H1 (cell line): ENCODE measurements around the gene FAM83G. TPM values are rescaled to one million over a fixed set of nuclear protein-coding genes. Genes with fewer than 3 reads are reported as not detected.

ENCODE experiments used
- CTCF ChIA-PET: fragments of 300-600 bp; sonication (Branson Sonifier 250); formaldehyde crosslinking; loops from one replicate; lab custom pipeline; 2021; ENCODE audit not compliant: partially characterized antibody; lab: Charles Lee
- POLR2A ChIA-PET: fragments of 300-600 bp; sonication (Branson Sonifier 250); formaldehyde crosslinking; loops from one replicate; lab custom pipeline; 2021; ENCODE audit warnings: inconsistent platforms; ENCODE audit not compliant: partially characterized antibody; lab: Charles Lee
- DNase-seq, 2 experiments: peaks; one replicate each; pipeline versions ENCODE4 v3.0.0 to v3.0.0-alpha.2; 2010 to 2022; ENCODE audit warnings: low spot score in 2 of 2, low read depth in 1 of 2, mixed read lengths in 1 of 2
- FAIRE-seq: peaks from 2 replicates; lab custom pipeline; 2011; peaks lifted over from hg19 to GRCh38; lab: Jason Lieb, UNC
- H2AFZ ChIP-seq: 2 replicates; pipeline ENCODE4 v1.8.1; 2012; ENCODE audit warnings: low read length, inconsistent platforms
- H2AK5ac ChIP-seq: 2 replicates; pipeline ENCODE4 v1.6.1; 2013; ENCODE audit warnings: low read depth, low read length
- H2BK120ac ChIP-seq: replicated peaks from 2 replicates; pipeline ENCODE3; 2013; ENCODE audit warnings: low read depth, low read length, inconsistent platforms
- H2BK12ac ChIP-seq: 2 replicates; pipeline ENCODE4 v1.6.1; 2013; ENCODE audit warnings: low read depth, low read length
- H2BK15ac ChIP-seq: 2 replicates; pipeline ENCODE4 v1.6.1; 2013; ENCODE audit warnings: low read length
- H2BK20ac ChIP-seq: 2 replicates; pipeline ENCODE4 v1.6.1; 2013; ENCODE audit warnings: low read length
- H2BK5ac ChIP-seq: 2 replicates; pipeline ENCODE4 v1.6.1; 2013; ENCODE audit warnings: low read depth, low read length
- H3K14ac ChIP-seq: 2 replicates; pipeline ENCODE4 v1.6.1; 2013; ENCODE audit warnings: inconsistent platforms; ENCODE audit not compliant: insufficient read length
- H3K18ac ChIP-seq: 2 replicates; pipeline ENCODE4 v1.6.1; 2013; ENCODE audit warnings: low read length; ENCODE audit errors: extremely low read depth
- H3K23ac ChIP-seq: 2 replicates; pipeline ENCODE4 v1.6.1; 2013; ENCODE audit warnings: inconsistent platforms; ENCODE audit not compliant: insufficient read length
- H3K23me2 ChIP-seq: 2 replicates; pipeline ENCODE4 v1.6.1; 2013; ENCODE audit warnings: low read depth, low read length
- H3K27ac ChIP-seq: 2 replicates; pipeline ENCODE4 v1.6.1; 2011; ENCODE audit warnings: low read depth, low read length, inconsistent platforms
- H3K27me3 ChIP-seq, 4 experiments: replicated peaks in 1 of 4; 1 replicate in 1 of 4; 2 replicates in 3 of 4; pipeline versions ENCODE4 v1.6.1 to v1.8.1; 2011 to 2013; ENCODE audit warnings: low read length in 3 of 4, mild to moderate bottlenecking in 3 of 4, inconsistent platforms in 2 of 4, mixed read lengths in 2 of 4, moderate library complexity in 1 of 4; ENCODE audit not compliant: control insufficient read depth in 3 of 4, insufficient read depth in 3 of 4; ENCODE audit errors: extremely low read depth in 1 of 4
- H3K36me3 ChIP-seq, 4 experiments: 2 replicates each; pipeline versions ENCODE4 v1.6.1 to v1.8.1; 2011 to 2013; ENCODE audit warnings: mild to moderate bottlenecking in 4 of 4, low read length in 3 of 4, moderate library complexity in 2 of 4, control low read depth in 1 of 4, inconsistent platforms in 1 of 4; ENCODE audit not compliant: insufficient read depth in 4 of 4, control insufficient read depth in 2 of 4
- H3K4ac ChIP-seq: replicated peaks from 2 replicates; pipeline ENCODE3; 2013; ENCODE audit warnings: low read length, low read depth, mixed read lengths, inconsistent platforms; ENCODE audit not compliant: insufficient read length
- H3K4me1 ChIP-seq, 4 experiments: replicated peaks in 1 of 4; 1 replicate in 1 of 4; 2 replicates in 3 of 4; pipeline versions ENCODE4 v1.6.1 to v1.8.1; 2011 to 2013; ENCODE audit warnings: low read length in 3 of 4, inconsistent platforms in 2 of 4, mixed read lengths in 1 of 4; ENCODE audit not compliant: insufficient read depth in 4 of 4, control insufficient read depth in 3 of 4
- H3K4me2 ChIP-seq, 2 experiments: 2 replicates each; pipeline versions ENCODE4 v1.6.1 to v1.8.1; 2011 to 2013; ENCODE audit warnings: low read depth in 2 of 2, low read length in 2 of 2, control low read depth in 1 of 2, inconsistent platforms in 1 of 2, mild to moderate bottlenecking in 1 of 2; ENCODE audit not compliant: insufficient read depth in 1 of 2
- H3K4me3 ChIP-seq, 4 experiments: fragments of 200-600, 300-600 bp in 1 of 4; sonication (generic), shearing (Covaris generic), sonication (Bioruptor Twin) in 1 of 4; 2 replicates each; pipeline versions ENCODE4 v1.5.1 to v1.8.1; 2011 to 2016; ENCODE audit warnings: low read length in 4 of 4, low read depth in 3 of 4, control low read depth in 2 of 4, inconsistent platforms in 2 of 4, mild to moderate bottlenecking in 2 of 4, mixed read lengths in 1 of 4, moderate library complexity in 1 of 4; ENCODE audit not compliant: insufficient read depth in 2 of 4; ENCODE audit errors: extremely low read depth in 1 of 4
- H3K56ac ChIP-seq: replicated peaks from 2 replicates; pipeline ENCODE3; 2013; ENCODE audit warnings: low read depth, mild to moderate bottlenecking, mixed read lengths, low read length, inconsistent platforms; ENCODE audit not compliant: insufficient read length
- H3K79me1 ChIP-seq: 2 replicates; pipeline ENCODE4 v1.6.1; 2013; ENCODE audit warnings: low read depth, low read length, control low read depth
- H3K79me2 ChIP-seq, 2 experiments: 2 replicates each; pipeline versions ENCODE4 v1.6.1 to v1.8.1; 2012 to 2013; ENCODE audit warnings: low read length in 2 of 2, mild to moderate bottlenecking in 2 of 2, inconsistent platforms in 1 of 2; ENCODE audit not compliant: insufficient read depth in 2 of 2, control insufficient read depth in 1 of 2
- H3K9ac ChIP-seq, 4 experiments: replicated peaks in 1 of 4; 1 replicate in 1 of 4; 2 replicates in 3 of 4; pipeline versions ENCODE4 v1.6.1 to v1.8.1; 2011 to 2013; ENCODE audit warnings: low read depth in 3 of 4, low read length in 3 of 4, control low read depth in 2 of 4, mild to moderate bottlenecking in 2 of 4, moderate library complexity in 2 of 4, inconsistent platforms in 1 of 4; ENCODE audit errors: extremely low read depth in 1 of 4
- H3K9me3 ChIP-seq, 2 experiments: 2 replicates each; pipeline versions ENCODE4 v1.6.1 to v1.8.1; 2012 to 2013; ENCODE audit warnings: mild to moderate bottlenecking in 2 of 2, moderate library complexity in 2 of 2, control low read depth in 1 of 2, inconsistent platforms in 1 of 2, low read depth in 1 of 2, low read length in 1 of 2, mixed read lengths in 1 of 2; ENCODE audit not compliant: insufficient read depth in 2 of 2
- H4K20me1 ChIP-seq, 2 experiments: replicated peaks in 1 of 2; 2 replicates each; pipeline versions ENCODE3 to v1.8.1; 2011 to 2013; ENCODE audit warnings: inconsistent platforms in 2 of 2, low read length in 2 of 2, mild to moderate bottlenecking in 1 of 2; ENCODE audit not compliant: insufficient read depth in 2 of 2, control insufficient read depth in 1 of 2
- H4K5ac ChIP-seq: 2 replicates; pipeline ENCODE4 v1.6.1; 2013; ENCODE audit warnings: low read length, low read depth, mixed read lengths, inconsistent platforms; ENCODE audit not compliant: insufficient read length
- H4K8ac ChIP-seq: 2 replicates; pipeline ENCODE4 v1.8.0; 2013; ENCODE audit warnings: mild to moderate bottlenecking, moderate library complexity, low read length, inconsistent platforms; ENCODE audit not compliant: insufficient read depth; ENCODE audit errors: extremely low read depth
- H4K91ac ChIP-seq: replicated peaks from 2 replicates; pipeline ENCODE3; 2013; ENCODE audit warnings: low read length, mixed read lengths, inconsistent platforms; ENCODE audit not compliant: insufficient read length
- CBX5 ChIP-seq: fragments of 300-800, 300-1000 bp; sonication (generic); IDR thresholded peaks from 2 replicates; pipeline ENCODE4 v1.7.1; 2016; ENCODE audit warnings: antibody characterized with exemption, low read length, low read depth
- CHD1 ChIP-seq: IDR thresholded peaks from 2 replicates; pipeline ENCODE4 v1.6.1; 2012; ENCODE audit warnings: low read depth, low read length, improper control_type of control experiment
- HDAC2 ChIP-seq, 2 experiments: fragments of 300-600 bp in 1 of 2; sonication (generic) in 1 of 2; IDR thresholded peaks; 2 replicates each; pipeline ENCODE4 v1.6.1; 2011 to 2012; ENCODE audit warnings: low read depth in 2 of 2, low read length in 2 of 2, mild to moderate bottlenecking in 2 of 2, moderate library complexity in 2 of 2, borderline replicate concordance in 1 of 2, inconsistent platforms in 1 of 2
- RBBP5 ChIP-seq: IDR thresholded peaks from 2 replicates; pipeline ENCODE4 v1.7.1; 2012; ENCODE audit warnings: low read depth, mild to moderate bottlenecking, inconsistent platforms, low read length, moderate library complexity, borderline replicate concordance
- SAP30 ChIP-seq: fragments of 300-600 bp; sonication (generic); IDR thresholded peaks from 2 replicates; pipeline ENCODE4 v1.7.1; 2012; ENCODE audit warnings: low read length, moderate library complexity, mild to moderate bottlenecking, inconsistent platforms; ENCODE audit not compliant: insufficient read depth, insufficient replicate concordance
- SUZ12 ChIP-seq: fragments of 200-600 bp; sonication (generic); IDR thresholded peaks from 2 replicates; pipeline ENCODE4 v1.6.1; 2012; ENCODE audit warnings: mild to moderate bottlenecking, inconsistent platforms, low read length, moderate library complexity, mixed read lengths
- WGBS, 2 experiments: shearing (Covaris generic) in 1 of 2; methylation state at CpG; one replicate each; pipeline versions ENCODE4 v1.1.6 to v1.1.7; 2013 to 2015; ENCODE audit warnings: low lambda C conversion rate in 2 of 2, mixed read lengths in 2 of 2, inconsistent platforms in 1 of 2, low coverage in 1 of 2, missing lambda C conversion rate in 1 of 2; ENCODE audit not compliant: insufficient replicate concordance in 2 of 2, insufficient coverage in 1 of 2, insufficient read length in 1 of 2; ENCODE audit errors: extremely low coverage in 1 of 2, missing lambda C conversion rate in 1 of 2; 5-methylcytosine and 5-hydroxymethylcytosine counted together
- polyA plus RNA-seq, 7 experiments: library from polyadenylated mRNA; depleted of rRNA in 3 of 7; stranded (reverse) in 5 of 7; unstranded in 2 of 7; fragments of >200 nt in 5 of 7; fragments of 200-250 nt in 2 of 7; gene quantifications; 1 replicate in 5 of 7; 2 replicates in 1 of 7; 4 replicates in 1 of 7; pipeline versions ENCODE4 v1.2.1 to v1.2.3, GENCODE V29; 2011 to 2013; ENCODE audit warnings: missing spikeins in 2 of 7, mixed read lengths in 2 of 7
- total RNA-seq: library from RNA; stranded (reverse); fragmentation: NEBNext Ultra II Directional; extraction: Animal tissue kit (Norgen Biotek cat#: 25700); gene quantifications from 2 replicates; pipeline ENCODE4 v1.2.1, GENCODE V29; 2021

FAM83G gene
- total and polyA plus RNA-seq, 2 of the 8 experiments (the other 6 are each of a cell fraction or from before 2014, with no cell fraction given) = 15.4 to 29.0 TPM

- DNase-seq = no peak
- Histone ChIP-seq H3K56ac (no peak overlapping the region), H3K18ac (no peak overlapping the region), H2BK120ac (no peak overlapping the region), H3K14ac (no peak overlapping the region), H3K4ac (no peak overlapping the region), H4K20me1 (no peaks in the 10 kb centered on the region), H2AFZ (no peak overlapping the region), H2BK20ac (no peak overlapping the region), H3K4me2 (no peak overlapping the region), H2BK5ac (no peak overlapping the region), H3K23me2 (no peaks in the 10 kb centered on the region), H2BK15ac (no peak overlapping the region), H3K23ac (no peak overlapping the region), H3K27ac (no peak overlapping the region), H3K9ac (no peak overlapping the region; a peak in 1 of 7 replicates), H3K27me3 (no peaks in the 10 kb centered on the region), H3K36me3 (peaks cover 5 to 14% (median 7%) of the 10 kb centered on the region in 4 experiments; a peak in 6 of 8 replicates), H4K91ac (no peak overlapping the region), H3K4me3 (no peak overlapping the region), H3K9me3 (no peaks in the 10 kb centered on the region), H2BK12ac (no peak overlapping the region), H3K4me1 (no peaks in the 10 kb centered on the region), H4K5ac (no peak overlapping the region), H4K8ac (no peak overlapping the region), H3K79me2 (peaks cover 0 to 7% of the 10 kb centered on the region in 2 experiments; a peak in 1 of 4 replicates), H2AK5ac (no peak overlapping the region), H3K79me1 (peaks cover 3% of the 10 kb centered on the region; the same call in 1 of the 2 replicates)
- TF ChIP-seq CBX5 = no peak
- TF ChIP-seq CHD1 = no peak
- TF ChIP-seq HDAC2 (IDR thresholded peaks at IDR 0.05; ENCODE audit: borderline replicate concordance in 1 of 2, low read depth in 2 of 2, low read length in 2 of 2) = no peak
- TF ChIP-seq SUZ12 = no peak
- no peak for TF ChIP-seq SAP30
- no peak for TF ChIP-seq RBBP5
- no peak for FAIRE-seq
- 85% methylated on average over 6 of the region's 6 CpGs; no CpG with 5 or more reads in 1 of the 2 experiments for WGBS, 2 experiments
- ChIA-PET CTCF (interaction anchor here (0.6 kb wide), 1 partner anchor 28 kb away, joined by 4 read pairs; no protein-coding TSS in a partner anchor), POLR2A (interaction anchor here (0.6 kb wide), 1 partner anchor 18 kb away, joined by 3 read pairs; no protein-coding TSS in a partner anchor)
Observed at GRCh38 chr17:18920911-18921441, 83.6 kb downstream of the FAM83G start.
